Medulla oblongata (tissue), 1 donor: Measurements from ENCODE around the gene MET.
"Not testable (repeated sequence)": the region's sequence is repeated elsewhere in the genome, so short reads cannot be mapped to it uniquely, and the experiment has no call there.

Source experiments
- DNase-seq: peaks from one replicate; pipeline ENCODE4 v3.0.0-alpha.2; 2015; ENCODE audit errors: extremely low spot score

The MET gene

GRCh38 chr7:116727432-116728009 lies 55.5 kb downstream of the MET start:
- DNase-seq, result no peak

GRCh38 chr7:116728413-116728812 lies 56.4 kb downstream of the MET start:
- DNase-seq, result no peak

DNA sequence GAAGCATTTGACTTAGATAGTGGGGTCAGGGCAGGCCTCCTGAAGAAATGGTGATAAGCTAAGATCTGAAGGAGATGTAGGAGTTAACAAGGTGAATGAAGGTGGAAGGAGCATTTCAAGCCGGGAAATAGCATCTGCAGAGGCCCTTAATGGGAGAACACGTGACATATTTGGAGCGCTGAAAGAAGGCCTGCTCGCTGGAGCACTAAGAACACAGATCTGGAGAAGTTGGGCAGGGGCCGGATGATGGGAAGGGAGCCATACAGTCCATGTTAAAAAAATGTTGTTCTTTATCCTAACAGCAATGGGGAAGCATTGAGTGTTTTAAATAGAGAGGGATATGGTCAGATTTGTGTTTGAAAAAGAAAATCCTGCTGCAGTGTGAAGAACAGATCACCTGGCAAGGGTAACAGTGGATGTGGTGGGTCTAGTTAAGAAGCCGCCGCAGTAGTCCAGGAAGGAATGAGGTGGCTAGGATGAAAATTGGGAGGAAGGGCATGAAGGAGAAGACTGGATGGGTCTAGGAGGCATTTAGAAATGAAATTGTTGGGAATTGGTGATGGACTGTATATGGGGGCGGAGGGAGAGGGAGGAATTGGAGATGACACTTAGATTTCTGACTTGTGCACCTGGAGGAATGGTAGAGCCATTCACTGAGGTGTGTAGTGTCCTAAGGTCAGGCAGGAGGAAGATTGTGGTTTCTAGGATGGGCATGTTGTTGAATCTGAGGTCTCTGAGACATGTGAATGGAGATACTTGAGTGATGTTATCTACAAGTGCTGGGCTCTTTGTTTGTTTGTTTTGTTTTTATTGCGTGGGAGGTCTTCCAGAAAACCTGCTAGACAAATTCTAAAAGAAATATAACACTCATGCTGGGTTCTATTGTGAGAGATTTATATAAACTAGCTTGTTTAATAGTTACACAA lies 58.4 kb downstream of the MET start:
- DNase-seq, result no peak

DNA sequence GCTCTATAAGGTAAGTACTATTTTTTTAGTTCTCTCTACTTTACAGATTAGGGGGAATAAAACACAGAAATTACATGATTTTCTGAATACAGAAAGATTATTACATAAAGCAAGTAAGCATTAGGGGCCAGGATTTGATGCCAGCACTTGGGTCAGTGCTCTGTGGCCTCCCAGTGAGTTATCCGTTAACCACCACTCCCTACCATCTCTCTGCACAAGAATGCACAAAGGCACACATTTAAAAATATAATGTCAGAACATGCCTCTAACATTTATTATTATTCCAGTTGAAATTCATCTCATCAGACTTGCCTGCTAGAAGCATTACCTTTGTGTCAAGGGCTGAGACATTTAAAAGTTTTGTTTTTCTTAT lies 59.0 kb downstream of the MET start:
- DNase-seq, result no peak

DNA sequence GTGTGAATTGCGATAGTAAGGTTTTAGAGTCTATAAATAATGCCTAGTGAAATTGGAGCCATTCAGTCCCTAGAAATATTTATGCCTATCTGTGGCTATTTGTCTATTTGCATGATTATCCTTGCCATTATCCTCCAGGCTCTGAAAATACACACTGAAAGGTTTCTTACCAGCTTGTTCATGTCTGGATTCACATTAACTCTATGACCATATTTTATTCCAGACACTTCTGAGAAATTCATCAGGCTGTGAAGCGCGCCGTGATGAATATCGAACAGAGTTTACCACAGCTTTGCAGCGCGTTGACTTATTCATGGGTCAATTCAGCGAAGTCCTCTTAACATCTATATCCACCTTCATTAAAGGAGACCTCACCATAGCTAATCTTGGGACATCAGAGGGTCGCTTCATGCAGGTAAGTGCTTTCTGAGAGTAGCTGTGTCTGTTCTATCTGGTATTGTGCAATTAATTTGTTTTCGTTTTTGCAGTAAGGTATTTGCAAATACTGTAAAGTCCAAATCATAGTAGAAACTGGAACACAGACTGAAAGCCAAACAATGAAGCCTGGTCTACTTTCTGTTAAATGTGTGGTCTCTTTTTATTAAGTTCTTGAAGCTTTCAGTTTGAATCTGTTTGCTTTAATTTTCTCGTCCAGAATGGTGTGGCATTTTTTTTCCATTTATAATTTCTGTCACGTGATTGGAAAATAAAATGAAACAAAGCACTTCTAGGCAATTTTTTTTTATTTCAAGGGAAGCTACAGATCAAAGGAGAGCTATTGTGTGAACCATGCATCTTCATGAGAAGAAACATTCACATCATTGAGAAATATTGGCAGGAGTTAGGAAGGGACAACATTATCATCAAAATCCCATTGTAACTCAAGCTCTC lies 59.7 kb downstream of the MET start:
- no peak for DNase-seq

- no peak for DNase-seq
These were observed 61.0 kb downstream of the MET start for GRCh38 chr7:116732788-116733694.

DNA sequence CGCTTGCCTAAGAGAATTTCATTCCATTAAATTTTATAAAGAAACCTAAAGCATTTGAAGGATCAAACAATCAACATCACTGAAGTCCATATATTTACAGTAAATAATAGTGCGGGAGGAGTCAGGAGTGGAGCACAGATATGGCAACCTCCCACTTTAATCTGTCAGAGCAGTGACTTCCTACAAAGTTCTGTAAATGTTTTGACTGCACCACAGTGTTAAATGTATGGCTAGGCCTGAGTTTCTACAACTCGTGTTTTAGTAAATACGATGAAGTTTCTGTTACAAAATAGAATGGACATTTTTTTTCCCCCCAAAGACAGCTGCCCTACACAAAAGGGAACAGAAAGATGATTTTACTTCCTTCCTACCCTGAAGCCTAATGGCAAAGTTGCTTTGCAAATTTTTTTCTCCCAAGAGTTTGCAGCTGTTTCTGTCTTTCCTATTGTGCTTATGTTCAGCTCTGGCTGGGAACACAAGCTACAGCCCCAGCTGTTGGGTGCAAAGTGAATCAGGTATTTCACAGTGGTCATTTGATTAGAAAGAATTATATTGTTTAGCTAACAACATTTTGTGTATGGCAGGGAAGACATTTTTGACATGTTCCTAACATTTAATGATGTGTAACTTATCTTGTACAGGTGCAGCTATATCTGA lies 62.1 kb downstream of the MET start:
- DNase-seq, result no peak

DNA sequence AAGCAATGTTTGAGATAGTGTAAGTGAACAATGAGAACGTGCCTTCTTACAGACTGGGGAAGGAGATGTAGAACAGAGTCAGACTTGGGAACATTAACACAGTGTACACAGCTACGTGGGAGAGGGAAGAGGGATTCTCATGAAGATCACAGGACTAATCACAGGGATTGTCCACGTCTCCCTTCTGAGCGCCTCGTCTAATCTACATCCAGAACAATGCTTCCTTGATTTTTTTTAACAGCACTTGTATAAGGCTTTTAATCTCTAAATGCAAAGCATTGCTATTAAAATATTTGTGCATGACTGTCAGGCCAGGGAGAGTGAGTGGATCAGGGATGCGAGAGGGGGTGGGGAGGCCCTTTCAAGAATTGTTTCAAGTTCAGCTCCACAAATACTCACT lies 62.7 kb downstream of the MET start:
- DNase-seq, result no peak

GRCh38 chr7:116736927-116737715 lies 65.1 kb downstream of the MET start:
- DNase-seq, result no peak

DNA sequence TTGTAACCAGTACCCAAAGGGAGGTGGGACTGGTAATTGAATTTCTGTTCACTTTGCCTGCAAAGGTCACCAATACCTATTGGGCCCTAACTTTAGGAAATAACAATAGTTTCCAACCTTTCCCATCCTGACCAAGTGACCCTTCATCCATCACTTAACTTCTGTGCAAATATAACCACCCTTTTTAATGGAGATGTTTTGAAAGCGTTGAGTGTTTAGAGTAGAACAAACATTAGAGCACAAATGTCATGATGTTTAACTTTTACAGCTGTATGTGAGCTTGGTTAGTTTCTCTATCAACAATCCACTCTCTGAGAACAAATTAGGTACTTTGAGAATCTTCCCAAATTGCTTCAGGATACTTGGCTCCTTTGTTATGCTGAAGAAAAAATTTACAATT lies 66.4 kb downstream of the MET start:
- DNase-seq, result no peak

GRCh38 chr7:116739307-116739706 lies 67.3 kb downstream of the MET start:
- no peak for DNase-seq

DNA sequence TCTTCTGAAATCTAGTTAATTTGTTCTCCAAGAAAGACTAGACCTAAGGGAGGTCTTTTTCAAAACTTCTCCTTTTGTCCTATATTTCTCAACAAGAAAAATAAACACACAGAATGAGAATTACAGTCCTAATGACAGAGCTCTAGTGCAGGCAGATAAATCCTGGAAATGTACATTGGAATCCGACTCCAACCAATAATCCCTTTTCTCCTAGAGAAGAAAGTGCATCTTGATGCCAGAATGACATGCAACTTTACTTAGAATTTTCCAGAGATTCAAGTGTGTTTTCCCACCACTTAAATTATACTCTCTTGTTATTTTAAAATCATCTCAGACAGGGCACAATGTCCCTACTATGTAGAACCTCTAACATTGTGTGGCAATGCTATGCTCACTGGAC lies 68.2 kb downstream of the MET start:
- no peak for DNase-seq

DNA sequence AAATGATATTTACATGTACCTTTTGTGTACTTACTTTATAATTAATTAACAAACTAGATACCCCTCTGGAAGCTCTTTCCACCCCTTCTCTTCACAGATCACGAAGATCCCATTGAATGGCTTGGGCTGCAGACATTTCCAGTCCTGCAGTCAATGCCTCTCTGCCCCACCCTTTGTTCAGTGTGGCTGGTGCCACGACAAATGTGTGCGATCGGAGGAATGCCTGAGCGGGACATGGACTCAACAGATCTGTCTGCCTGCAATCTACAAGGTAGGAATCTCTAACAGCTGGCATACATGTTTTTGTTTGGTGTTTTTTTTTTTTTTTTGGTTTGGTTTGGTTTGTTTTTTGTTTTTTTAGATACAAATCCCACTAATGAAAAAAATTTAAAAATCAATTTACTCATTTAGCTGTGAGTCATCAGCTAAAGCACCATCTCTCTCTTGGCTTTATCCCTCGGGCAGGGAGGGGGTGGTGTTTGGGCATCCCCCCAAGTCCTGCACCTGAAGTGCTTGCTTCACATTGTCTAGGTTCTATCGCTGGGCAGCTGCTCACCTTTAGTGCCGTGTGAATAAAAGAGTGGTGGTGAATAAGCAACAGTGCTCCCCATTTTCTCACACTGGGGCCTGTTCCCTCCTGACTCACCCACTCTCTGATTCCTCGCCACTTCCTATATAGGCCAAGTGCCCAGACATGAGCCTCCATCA lies 68.9 kb downstream of the MET start:
- no peak for DNase-seq

- no peak for DNase-seq
These were observed 69.8 kb downstream of the MET start for GRCh38 chr7:116741625-116742316.

GRCh38 chr7:116742641-116743040 lies 70.6 kb downstream of the MET start:
- DNase-seq, result no peak

- not testable (repeated sequence) for DNase-seq
These were observed 71.8 kb downstream of the MET start for GRCh38 chr7:116743835-116744234.

DNA sequence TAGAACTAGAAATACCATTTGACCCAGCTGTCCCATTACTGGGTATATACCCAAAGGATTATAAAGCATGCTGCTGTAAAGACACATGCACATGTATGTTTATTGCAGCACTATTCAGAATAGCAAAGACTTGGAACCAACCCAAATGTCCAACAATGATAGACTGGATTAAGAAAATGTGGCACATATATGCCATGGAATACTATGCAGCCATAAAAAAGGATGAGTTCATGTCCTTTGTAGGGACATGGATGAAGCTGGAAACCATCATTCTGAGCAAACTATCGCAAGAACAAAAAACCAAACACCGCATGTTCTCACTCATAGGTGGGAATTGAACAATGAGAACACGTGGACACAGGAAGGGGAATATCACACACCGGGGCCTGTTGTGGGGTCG lies 74.4 kb downstream of the MET start:
- DNase-seq, result not testable (repeated sequence)

DNA sequence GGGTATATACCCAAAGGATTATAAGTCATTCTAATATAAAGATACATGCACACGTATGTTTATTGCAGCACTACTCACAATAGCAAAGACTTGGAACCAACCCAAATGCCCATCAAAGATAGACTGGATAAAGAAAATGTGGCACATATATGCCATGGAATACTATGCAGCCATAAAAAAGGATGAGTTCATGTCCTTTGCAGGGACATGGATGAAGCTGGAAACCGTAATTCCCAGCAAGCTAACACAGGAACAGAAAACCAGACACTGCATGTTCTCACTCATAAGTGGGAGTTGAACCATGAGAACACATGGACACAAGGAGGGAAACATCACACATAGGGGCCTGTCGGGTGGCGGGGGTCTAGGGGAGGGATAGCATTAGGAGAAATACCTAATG lies 79.1 kb downstream of the MET start:
- DNase-seq, result not testable (repeated sequence)
